Natural killer cell (primary cell): ENCODE measurements around the gene KDM4B. TPM values are rescaled to one million over a fixed set of nuclear protein-coding genes. Genes with fewer than 3 reads are reported as not detected.

Source experiments
- ATAC-seq, 3 donors: fragments of 150-1000 bp in 2 of 3; fragments of 200-7000 bp in 1 of 3; cut with Tn5 transposase; 1 replicate in 1 of 3; 2 replicates in 2 of 3; pipeline ENCODE4 v1.10.0; 2021; ENCODE audit warnings: mild to moderate bottlenecking in 2 of 3, moderate library complexity in 2 of 3
- DNase-seq, 2 donors: peaks; one replicate each; pipeline versions ENCODE4 v3.0.0 to v3.0.0-alpha.2; 2013 to 2021; ENCODE audit warnings: mixed read lengths in 1 of 2
- H3K27ac ChIP-seq: one replicate; pipeline ENCODE4 v1.5.1; 2013; ENCODE audit warnings: mild to moderate bottlenecking, low read length
- H3K27me3 ChIP-seq: one replicate; pipeline ENCODE4 v1.6.1; 2013; ENCODE audit warnings: low read length; ENCODE audit not compliant: control insufficient read depth, insufficient read depth
- H3K36me3 ChIP-seq: one replicate; pipeline ENCODE4 v1.6.1; 2013; ENCODE audit warnings: low read length; ENCODE audit not compliant: control insufficient read depth, insufficient read depth
- H3K4me1 ChIP-seq: one replicate; pipeline ENCODE4 v1.6.1; 2013; ENCODE audit warnings: low read length; ENCODE audit not compliant: control insufficient read depth, insufficient read depth
- H3K4me3 ChIP-seq: one replicate; pipeline ENCODE4 v1.5.1; 2013; ENCODE audit warnings: low read length
- H3K9me3 ChIP-seq: one replicate; pipeline ENCODE4 v1.6.1; 2013; ENCODE audit warnings: low read length; ENCODE audit not compliant: control insufficient read depth, insufficient read depth
- H3K27ac Mint-ChIP-seq, 2 donors: one replicate each; pipeline ENCODE4 v1.8.0; 2022; ENCODE audit warnings: mild to moderate bottlenecking in 2 of 2, mixed read lengths in 2 of 2, moderate library complexity in 1 of 2
- H3K27me3 Mint-ChIP-seq, 2 donors: one replicate each; pipeline ENCODE4 v1.8.0; 2022; ENCODE audit warnings: low read depth in 2 of 2, mixed read lengths in 2 of 2
- H3K36me3 Mint-ChIP-seq: one replicate; pipeline ENCODE4 v1.8.0; 2022; ENCODE audit warnings: mixed read lengths
- H3K4me1 Mint-ChIP-seq, 2 donors: one replicate each; pipeline ENCODE4 v1.8.0; 2022; ENCODE audit warnings: mixed read lengths in 2 of 2
- H3K4me3 Mint-ChIP-seq: one replicate; pipeline ENCODE4 v1.8.0; 2022; ENCODE audit warnings: mild to moderate bottlenecking, moderate library complexity, mixed read lengths
- H3K9me3 Mint-ChIP-seq, 2 donors: one replicate each; pipeline ENCODE4 v1.8.0; 2022; ENCODE audit warnings: mixed read lengths in 2 of 2
- WGBS: methylation state at CpG from one replicate; pipeline ENCODE4 v1.1.7; 2013; ENCODE audit warnings: missing lambda C conversion rate; ENCODE audit not compliant: insufficient coverage; 5-methylcytosine and 5-hydroxymethylcytosine counted together
- intact Hi-C: fragments of 100-400 bp; cut with micrococcal nuclease; formaldehyde crosslinking; loops from one replicate; pipeline ENCODE4 v1.14.2; 2022
- total RNA-seq, 4 donors: library from RNA; stranded (reverse); fragments of 120-200 nt in 1 of 4; gene quantifications; one replicate each; pipeline versions ENCODE4 v1.2.3 to v1.2.4, GENCODE V29; 2013 to 2022
- TF ChIP-seq, protein P1 (sequence below): fragments of 200-600 bp; IDR thresholded peaks from one replicate; pipeline ENCODE4 v1.8.0; 2022; ENCODE audit warnings: antibody characterized with exemption

Gene KDM4B
- total RNA-seq, 3 donors from 2014 or later (not counting 1 experiment from before 2014, with no cell fraction given), result 68.0 to 73.5 (median 68.1) TPM

GRCh38 chr19:5091018-5091683 is 122.2 kb downstream of the KDM4B start:
- Mint-ChIP-seq H3K27me3 (no peaks in the 10 kb centered on the region), H3K4me1 (peaks cover 0 to 7% of the 10 kb centered on the region in 2 donors), H3K36me3 (no peaks in the 10 kb centered on the region), H3K4me3 (no peak overlapping the region), H3K27ac (no peak overlapping the region), H3K9me3 (no peaks in the 10 kb centered on the region)
- Histone ChIP-seq H3K27me3 (no peaks in the 10 kb centered on the region), H3K9me3 (no peaks in the 10 kb centered on the region), H3K4me3 (no peak overlapping the region), H3K4me1 (no peaks in the 10 kb centered on the region), H3K36me3 (peaks cover 7% of the 10 kb centered on the region), H3K27ac (no peak overlapping the region)
- intact Hi-C loops, result no loop called here
- WGBS, result 93% methylated on average over 22 of the region's 22 CpGs
- DNase-seq (no peak), ATAC-seq (no peak)
- TF ChIP-seq, protein P1, sequence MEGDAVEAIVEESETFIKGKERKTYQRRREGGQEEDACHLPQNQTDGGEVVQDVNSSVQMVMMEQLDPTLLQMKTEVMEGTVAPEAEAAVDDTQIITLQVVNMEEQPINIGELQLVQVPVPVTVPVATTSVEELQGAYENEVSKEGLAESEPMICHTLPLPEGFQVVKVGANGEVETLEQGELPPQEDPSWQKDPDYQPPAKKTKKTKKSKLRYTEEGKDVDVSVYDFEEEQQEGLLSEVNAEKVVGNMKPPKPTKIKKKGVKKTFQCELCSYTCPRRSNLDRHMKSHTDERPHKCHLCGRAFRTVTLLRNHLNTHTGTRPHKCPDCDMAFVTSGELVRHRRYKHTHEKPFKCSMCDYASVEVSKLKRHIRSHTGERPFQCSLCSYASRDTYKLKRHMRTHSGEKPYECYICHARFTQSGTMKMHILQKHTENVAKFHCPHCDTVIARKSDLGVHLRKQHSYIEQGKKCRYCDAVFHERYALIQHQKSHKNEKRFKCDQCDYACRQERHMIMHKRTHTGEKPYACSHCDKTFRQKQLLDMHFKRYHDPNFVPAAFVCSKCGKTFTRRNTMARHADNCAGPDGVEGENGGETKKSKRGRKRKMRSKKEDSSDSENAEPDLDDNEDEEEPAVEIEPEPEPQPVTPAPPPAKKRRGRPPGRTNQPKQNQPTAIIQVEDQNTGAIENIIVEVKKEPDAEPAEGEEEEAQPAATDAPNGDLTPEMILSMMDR, result no peak

DNA sequence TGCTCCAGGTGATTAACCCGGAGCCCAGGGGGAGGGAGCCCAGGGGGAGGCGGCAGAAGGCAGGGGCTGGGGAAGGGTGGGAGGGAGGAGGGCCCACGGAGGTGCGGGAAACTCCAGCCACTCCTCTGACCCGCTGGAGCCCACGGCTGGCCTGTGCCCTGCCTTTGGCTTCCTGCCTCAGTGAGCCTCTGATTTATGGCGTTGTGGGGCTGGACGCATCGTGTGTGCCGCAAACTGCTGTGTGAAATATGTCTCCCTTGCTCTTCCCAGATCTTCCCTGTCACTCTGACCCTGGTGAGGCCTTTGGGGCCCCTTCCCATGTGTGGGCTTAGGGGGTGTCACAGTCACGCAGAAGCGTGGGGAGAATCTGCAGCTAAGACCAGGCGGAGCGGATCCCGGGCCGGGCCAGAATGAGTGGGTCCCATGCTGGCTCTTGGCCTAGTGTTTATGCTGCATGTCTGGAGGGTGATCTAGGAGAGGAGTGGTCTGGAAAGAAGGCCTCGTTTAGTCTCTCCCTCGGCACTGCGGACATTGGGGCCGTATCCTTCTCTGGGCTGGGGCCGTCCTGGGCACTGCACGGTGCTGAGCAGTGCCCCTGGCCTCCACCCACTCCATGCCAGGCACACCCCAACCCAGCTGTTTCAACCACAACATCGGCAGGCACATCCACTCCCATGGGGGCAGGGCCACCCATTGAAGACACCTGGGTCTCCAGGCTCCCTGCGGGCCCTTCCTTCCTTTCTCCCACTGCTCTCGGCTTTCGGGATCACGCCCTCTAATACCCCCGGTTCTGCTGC is 123.0 kb downstream of the KDM4B start:
- Histone ChIP-seq H3K4me3 (no peak overlapping the region), H3K4me1 (no peaks in the 10 kb centered on the region), H3K27ac (no peak overlapping the region), H3K36me3 (peaks cover 7% of the 10 kb centered on the region), H3K27me3 (no peaks in the 10 kb centered on the region), H3K9me3 (no peaks in the 10 kb centered on the region)
- no peak for DNase-seq
- no peaks in the 10 kb centered on the region for H3K36me3 Mint-ChIP-seq
- no peak for ATAC-seq
- TF ChIP-seq, protein P1, result no peak
- no peaks in the 10 kb centered on the region for H3K9me3 Mint-ChIP-seq
- intact Hi-C loops, result no loop called here
- WGBS, result 90% methylated on average over 28 of the region's 28 CpGs
- H3K4me3 Mint-ChIP-seq, result no peak overlapping the region
- peaks cover 0 to 7% of the 10 kb centered on the region in 2 donors for H3K4me1 Mint-ChIP-seq
- H3K27me3 Mint-ChIP-seq, result no peaks in the 10 kb centered on the region
- H3K27ac Mint-ChIP-seq, result no peak overlapping the region

- Mint-ChIP-seq H3K4me3 (no peak overlapping the region), H3K9me3 (no peaks in the 10 kb centered on the region), H3K27me3 (no peaks in the 10 kb centered on the region), H3K36me3 (no peaks in the 10 kb centered on the region), H3K4me1 (peaks cover 0 to 7% of the 10 kb centered on the region in 2 donors), H3K27ac (no peak overlapping the region)
- WGBS, result 94% methylated on average over 14 of the region's 14 CpGs
- H3K9me3 ChIP-seq, result no peaks in the 10 kb centered on the region
- no peaks in the 10 kb centered on the region for H3K27me3 ChIP-seq
- DNase-seq, result no peak
- no peak overlapping the region for H3K27ac ChIP-seq
- peaks cover 2% of the 10 kb centered on the region for H3K36me3 ChIP-seq
- no peak overlapping the region for H3K4me3 ChIP-seq
- no peak for ATAC-seq
- intact Hi-C loops, result no loop called here
- TF ChIP-seq, protein P1, result no peak
- H3K4me1 ChIP-seq, result no peaks in the 10 kb centered on the region
Observed at GRCh38 chr19:5092481-5092843, 123.5 kb downstream of the KDM4B start.
